Upper lobe of left lung (tissue), 6 donors: ENCODE results near the gene MYH16. TPM values are rescaled to one million over a fixed set of nuclear protein-coding genes. Genes with fewer than 3 reads are reported as not detected.
"Not testable (repeated sequence)": the region's sequence is repeated elsewhere in the genome, so short reads cannot be mapped to it uniquely, and the experiment has no call there.

Source experiments
- ATAC-seq, 2 donors: fragments of 200-7000 bp; cut with Tn5 transposase; one replicate each; pipeline ENCODE4 v1.9.1; 2022; ENCODE audit warnings: mild to moderate bottlenecking in 2 of 2, moderate library complexity in 2 of 2; ENCODE audit not compliant: low FRiP score in 2 of 2
- DNase-seq, 2 donors: peaks; one replicate each; pipeline ENCODE4 v3.0.0-alpha.2; 2019 to 2020
- H3K27ac ChIP-seq, 4 donors: fragments of 200-600 bp; sonication (generic); one replicate each; pipeline ENCODE4 v1.5.1; 2016 to 2019
- H3K27me3 ChIP-seq, 4 donors: fragments of 200-600 bp; sonication (generic); one replicate each; pipeline ENCODE4 v1.5.1; 2017 to 2019
- H3K36me3 ChIP-seq, 4 donors: fragments of 200-600 bp; sonication (generic); one replicate each; pipeline ENCODE4 v1.5.1; 2016 to 2019
- H3K4me1 ChIP-seq, 4 donors: fragments of 200-600 bp; sonication (generic); one replicate each; pipeline ENCODE4 v1.5.1; 2018 to 2019
- H3K4me3 ChIP-seq, 4 donors: fragments of 200-600 bp; sonication (generic); one replicate each; pipeline ENCODE4 v1.5.1; 2017 to 2019; ENCODE audit warnings: mild to moderate bottlenecking in 2 of 4, moderate library complexity in 1 of 4
- H3K9me3 ChIP-seq, 4 donors: fragments of 200-600 bp; sonication (generic); one replicate each; pipeline ENCODE4 v1.5.1; 2018 to 2019
- CTCF ChIP-seq, 6 experiments: fragments of 450-650 bp in 4 of 6; fragments of 200-600 bp in 2 of 6; sonication (generic) in 2 of 6; IDR thresholded peaks; one replicate each; pipeline ENCODE4 v1.5.1; 2016 to 2019; ENCODE audit warnings: antibody characterized with exemption in 6 of 6
- EP300 ChIP-seq, 4 donors: sonication (generic); formaldehyde crosslinking; IDR thresholded peaks; one replicate each; pipeline ENCODE4 v1.5.1; 2017; ENCODE audit warnings: antibody characterized with exemption in 4 of 4, control low read depth in 2 of 4
- POLR2A ChIP-seq, 4 donors: fragments of 450-650 bp; IDR thresholded peaks; one replicate each; pipeline ENCODE4 v1.5.1; 2016 to 2017; ENCODE audit warnings: antibody characterized with exemption in 4 of 4, mild to moderate bottlenecking in 2 of 4
- POLR2AphosphoS5 ChIP-seq, 2 donors: sonication (generic); formaldehyde crosslinking; IDR thresholded peaks; one replicate each; pipeline ENCODE4 v1.5.1; 2017; ENCODE audit warnings: antibody characterized with exemption in 2 of 2
- WGBS, 2 donors: methylation state at CpG; one replicate each; pipeline ENCODE4 v1.1.5; 2017 to 2018; 5-methylcytosine and 5-hydroxymethylcytosine counted together
- total RNA-seq, 6 donors: library from RNA; depleted of rRNA in 4 of 6; stranded (reverse); fragments of >200 nt in 4 of 6; gene quantifications; one replicate each; pipeline versions ENCODE4 v1.1.0 to v1.2.1, GENCODE V29; 2016 to 2021
- donor health status: DM: no; HTN: no; CAD: no; lungs with moderate emphysema.
- donor health status: DM: no; HTN: yes; CAD: no; lungs with severe emphysema.

The MYH16 gene
- total RNA-seq, 6 donors from 2014 or later = 0.17 TPM; not detected in 5

DNA sequence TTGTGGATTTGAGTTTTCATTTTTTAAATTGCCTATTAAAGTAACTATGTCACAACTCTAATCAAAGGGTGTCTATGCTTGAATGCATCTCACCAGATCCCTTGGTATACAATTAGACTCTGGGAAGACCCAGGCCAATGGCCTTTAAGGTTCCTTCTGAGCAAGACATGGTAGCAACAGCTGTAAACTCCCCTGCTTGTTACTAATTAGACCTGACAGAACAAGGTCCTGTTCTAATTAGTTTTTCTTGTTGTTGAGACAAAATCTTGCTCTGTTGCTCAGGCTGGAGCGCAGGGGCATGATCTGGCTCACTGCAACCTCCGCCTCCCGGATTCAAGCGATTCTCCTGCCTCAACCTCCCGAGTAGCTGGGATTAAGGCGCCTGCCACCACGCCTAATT is 2.9 kb downstream of the MYH16 start:
- no peak for DNase-seq
- TF ChIP-seq EP300 (IDR thresholded peaks at IDR 0.05) = no peak
- TF ChIP-seq CTCF (IDR thresholded peaks at IDR 0.05) = no peak
- TF ChIP-seq POLR2A (IDR thresholded peaks at IDR 0.05) = no peak
- TF ChIP-seq POLR2AphosphoS5 (IDR thresholded peaks at IDR 0.05) = no peak
- no peaks in the 10 kb centered on the region for H3K4me1 ChIP-seq
- WGBS, 2 donors = 90 to 93% methylated on average over 7 of the region's 7 CpGs
- H3K36me3 ChIP-seq = no peaks in the 10 kb centered on the region
- no peaks in the 10 kb centered on the region for H3K9me3 ChIP-seq
- H3K27ac ChIP-seq = no peak overlapping the region
- no peak for ATAC-seq
- no peaks in the 10 kb centered on the region for H3K27me3 ChIP-seq
- no peak overlapping the region for H3K4me3 ChIP-seq

GRCh38 chr7:99278180-99278579 is 5.5 kb downstream of the MYH16 start:
- H3K4me3 ChIP-seq = no peak overlapping the region
- ATAC-seq = no peak
- H3K4me1 ChIP-seq = no peaks in the 10 kb centered on the region
- no peaks in the 10 kb centered on the region for H3K9me3 ChIP-seq
- WGBS, 2 donors = 82 to 93% methylated on average over 3 to 5 of the region's 5 CpGs
- no peaks in the 10 kb centered on the region for H3K36me3 ChIP-seq
- DNase-seq = no peak
- no peak overlapping the region for H3K27ac ChIP-seq
- no peaks in the 10 kb centered on the region for H3K27me3 ChIP-seq
- TF ChIP-seq POLR2A (IDR thresholded peaks at IDR 0.05) (no peak), CTCF (IDR thresholded peaks at IDR 0.05) (no peak), POLR2AphosphoS5 (IDR thresholded peaks at IDR 0.05) (no peak), EP300 (IDR thresholded peaks at IDR 0.05) (no peak)

DNA sequence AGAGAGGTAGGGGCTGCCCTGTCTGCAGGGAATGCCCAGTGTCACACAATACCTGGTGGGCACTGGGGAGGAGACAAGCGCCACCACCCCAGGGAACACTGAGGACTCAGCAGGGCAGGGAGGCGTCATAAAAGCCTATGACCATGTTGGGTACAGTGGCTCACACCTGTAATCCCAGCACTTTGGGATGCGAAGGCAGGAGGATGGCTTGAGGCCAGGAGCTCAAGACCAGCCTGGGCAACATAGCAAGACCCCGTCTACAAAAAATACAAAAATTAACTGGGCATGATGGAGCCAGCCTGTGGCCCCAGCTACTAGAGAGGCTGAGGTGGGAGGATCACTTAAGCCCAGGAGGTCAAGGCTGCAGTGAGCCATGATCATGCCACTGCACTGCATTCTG is 11.5 kb downstream of the MYH16 start:
- ATAC-seq, DNase-seq: not testable (repeated sequence)
- WGBS, 2 donors = 96 to 100% methylated on average over 3 to 4 of the region's 4 CpGs

GRCh38 chr7:99287779-99288534 is 15.3 kb downstream of the MYH16 start:
- Histone ChIP-seq H3K36me3 (no peaks in the 10 kb centered on the region), H3K27me3 (no peaks in the 10 kb centered on the region), H3K4me3 (no peak overlapping the region), H3K4me1 (no peaks in the 10 kb centered on the region), H3K9me3 (no peaks in the 10 kb centered on the region), H3K27ac (no peak overlapping the region)
- DNase-seq (no peak), ATAC-seq (no peak)
- TF ChIP-seq EP300 (IDR thresholded peaks at IDR 0.05) (no peak), POLR2AphosphoS5 (IDR thresholded peaks at IDR 0.05) (no peak), POLR2A (IDR thresholded peaks at IDR 0.05) (no peak), CTCF (IDR thresholded peaks at IDR 0.05) (no peak)
- WGBS, 2 donors = 90 to 95% methylated on average over 20 to 22 of the region's 23 CpGs

More for the DNA sequence above, 11.5 kb downstream of the MYH16 start:
- not testable (repeated sequence) for H3K36me3 ChIP-seq, H3K9me3 ChIP-seq, H3K4me1 ChIP-seq, H3K27me3 ChIP-seq, H3K27ac ChIP-seq, H3K4me3 ChIP-seq

GRCh38 chr7:99289185-99289584 is 16.5 kb downstream of the MYH16 start:
- Histone ChIP-seq H3K36me3 (no peaks in the 10 kb centered on the region), H3K9me3 (no peaks in the 10 kb centered on the region), H3K27me3 (no peaks in the 10 kb centered on the region), H3K4me3 (no peak overlapping the region), H3K4me1 (no peaks in the 10 kb centered on the region), H3K27ac (no peak overlapping the region)
- TF ChIP-seq CTCF (IDR thresholded peaks at IDR 0.05) (no peak), POLR2AphosphoS5 (IDR thresholded peaks at IDR 0.05) (no peak), POLR2A (IDR thresholded peaks at IDR 0.05) (no peak), EP300 (IDR thresholded peaks at IDR 0.05) (no peak)
- ATAC-seq (no peak), DNase-seq (no peak)
- 74 to 76% methylated on average over 8 to 9 of the region's 9 CpGs for WGBS, 2 donors

DNA sequence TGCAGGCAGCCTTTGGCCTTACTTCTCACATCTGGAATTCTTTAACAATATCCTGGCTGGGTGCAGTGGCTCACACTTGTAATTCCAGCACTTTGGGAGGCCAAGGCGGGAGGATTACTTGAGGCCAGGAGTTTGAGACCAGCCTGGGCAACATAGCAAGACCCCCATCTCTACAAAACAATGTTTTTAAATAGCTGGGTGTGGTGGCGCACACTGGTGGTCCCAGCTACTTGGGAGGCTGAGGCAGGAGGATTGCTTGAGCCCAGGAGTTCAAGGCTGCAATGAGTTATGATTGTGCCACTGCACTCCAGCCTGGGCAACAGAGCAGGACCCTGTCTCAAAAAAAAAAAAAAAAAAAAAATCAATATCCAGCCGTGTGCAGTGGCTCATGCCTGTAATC is 17.5 kb downstream of the MYH16 start:
- H3K36me3 ChIP-seq, H3K4me3 ChIP-seq, H3K9me3 ChIP-seq, DNase-seq, H3K27me3 ChIP-seq, ATAC-seq, H3K27ac ChIP-seq, H3K4me1 ChIP-seq: not testable (repeated sequence)
- 95% methylated on average over 3 of the region's 3 CpGs for WGBS, 2 donors
